HEK293 (cell line): ENCODE data around the gene OR2L5.

ENCODE experiments used
- CTCF ChIA-PET: fragments of 350-600 bp; formaldehyde crosslinking; extraction: SDS; loops from one replicate; lab custom pipeline; 2021; ENCODE audit warnings: antibody characterized with exemption; lab: Yijun Ruan, JAX
- POLR2A ChIA-PET: fragments of 300-600 bp; formaldehyde crosslinking; extraction: SDS; loops from one replicate; lab custom pipeline; 2020; ENCODE audit warnings: antibody characterized with exemption, inconsistent platforms; lab: Yijun Ruan, JAX
- H3K27ac ChIP-seq: fragments of 200-500 bp; sonication (Bioruptor generic); 2 replicates; pipeline ENCODE4 v1.5.1; 2014; ENCODE audit warnings: low read depth, low read length, control low read depth, inconsistent platforms; ENCODE audit errors: extremely low read depth
- H3K36me3 ChIP-seq, 2 experiments: fragments of 200-500 bp in 1 of 2; sonication (Bioruptor generic) in 1 of 2; 1 replicate in 1 of 2; 2 replicates in 1 of 2; pipeline ENCODE4 v1.5.1; 2014 to 2017; ENCODE audit warnings: inconsistent platforms in 2 of 2, low read length in 2 of 2; ENCODE audit not compliant: control insufficient read depth in 2 of 2, insufficient read depth in 1 of 2
- H3K4me1 ChIP-seq: fragments of 200-500 bp; sonication (Bioruptor generic); 2 replicates; pipeline ENCODE4 v1.5.1; 2014; ENCODE audit warnings: mild to moderate bottlenecking, low read length, inconsistent platforms; ENCODE audit not compliant: control insufficient read depth, insufficient read depth
- H3K4me3 ChIP-seq: 2 replicates; pipeline ENCODE4 v1.5.1; 2011; ENCODE audit warnings: low read depth, mild to moderate bottlenecking, control low read depth, low read length, moderate library complexity
- H3K9me3 ChIP-seq: fragments of 200-500 bp; sonication (Bioruptor generic); 2 replicates; pipeline ENCODE4 v1.5.1; 2014; ENCODE audit warnings: low read depth, low read length, inconsistent platforms; ENCODE audit not compliant: control insufficient read depth, insufficient read depth
- BCL11A ChIP-seq: fragments of 450-650 bp; formaldehyde crosslinking; IDR thresholded peaks from 2 replicates; pipeline ENCODE4 v1.5.1; 2016; ENCODE audit warnings: low read depth, missing biosample characterization, missing genetic modification characterization
- CTCF ChIP-seq: fragments of 450-650 bp; formaldehyde crosslinking; IDR thresholded peaks from 2 replicates; pipeline ENCODE4 v1.5.1; 2016; ENCODE audit warnings: missing biosample characterization, missing genetic modification characterization
- GLI4 ChIP-seq: fragments of 450-650 bp; formaldehyde crosslinking; IDR thresholded peaks from 2 replicates; pipeline ENCODE4 v1.5.1; 2016; ENCODE audit warnings: missing biosample characterization, missing genetic modification characterization
- GLIS2 ChIP-seq: fragments of 450-650 bp; formaldehyde crosslinking; IDR thresholded peaks from 2 replicates; pipeline ENCODE4 v1.5.1; 2016; ENCODE audit warnings: missing biosample characterization, missing genetic modification characterization
- HOXA7 ChIP-seq: sonication (generic); formaldehyde crosslinking; IDR thresholded peaks from 2 replicates; pipeline ENCODE4 v1.8.1; 2022; ENCODE audit warnings: missing genetic modification reagents, borderline replicate concordance
- MEIS1 ChIP-seq: sonication (generic); formaldehyde crosslinking; IDR thresholded peaks from 2 replicates; pipeline ENCODE4 v1.8.1; 2022; ENCODE audit warnings: missing genetic modification reagents, mild to moderate bottlenecking, borderline replicate concordance
- PRDM10 ChIP-seq: fragments of 450-650 bp; formaldehyde crosslinking; IDR thresholded peaks from 2 replicates; pipeline ENCODE4 v1.5.1; 2016; ENCODE audit warnings: missing biosample characterization, missing genetic modification characterization
- SETDB1 ChIP-seq: IDR thresholded peaks from one replicate; pipeline ENCODE4 v1.6.1; 2017; ENCODE audit warnings: mild to moderate bottlenecking, low read length, moderate library complexity, mixed read lengths; ENCODE audit not compliant: insufficient read length
- YY2 ChIP-seq: fragments of 450-650 bp; formaldehyde crosslinking; IDR thresholded peaks from 2 replicates; pipeline ENCODE4 v1.5.1; 2016; ENCODE audit warnings: missing biosample characterization, missing genetic modification characterization
- ZNF132 ChIP-seq: fragments of 450-650 bp; formaldehyde crosslinking; IDR thresholded peaks from 2 replicates; pipeline ENCODE4 v1.5.1; 2017; ENCODE audit warnings: missing biosample characterization, missing genetic modification characterization, borderline replicate concordance
- ZNF138 ChIP-seq: fragments of 450-650 bp; formaldehyde crosslinking; IDR thresholded peaks from 2 replicates; pipeline ENCODE4 v1.5.1; 2016; ENCODE audit warnings: missing biosample characterization, missing genetic modification characterization, borderline replicate concordance
- ZNF140 ChIP-seq: fragments of 450-650 bp; formaldehyde crosslinking; IDR thresholded peaks from 2 replicates; pipeline ENCODE4 v1.5.1; 2016; ENCODE audit warnings: missing biosample characterization, missing genetic modification characterization
- ZNF2 ChIP-seq: fragments of 450-650 bp; formaldehyde crosslinking; IDR thresholded peaks from 2 replicates; pipeline ENCODE4 v1.5.1; 2016; ENCODE audit warnings: missing biosample characterization, missing genetic modification characterization
- ZNF211 ChIP-seq: fragments of 450-650 bp; formaldehyde crosslinking; IDR thresholded peaks from 2 replicates; pipeline ENCODE4 v1.5.1; 2016; ENCODE audit warnings: low read depth, missing biosample characterization, missing genetic modification characterization
- ZNF214 ChIP-seq: fragments of 450-650 bp; formaldehyde crosslinking; IDR thresholded peaks from 2 replicates; pipeline ENCODE4 v1.5.1; 2017; ENCODE audit warnings: missing biosample characterization, mild to moderate bottlenecking, missing genetic modification characterization, borderline replicate concordance
- ZNF24 ChIP-seq: fragments of 450-650 bp; formaldehyde crosslinking; IDR thresholded peaks from 2 replicates; pipeline ENCODE4 v1.5.1; 2016; ENCODE audit warnings: missing biosample characterization, missing genetic modification characterization
- ZNF311 ChIP-seq: fragments of 450-650 bp; formaldehyde crosslinking; IDR thresholded peaks from 2 replicates; pipeline ENCODE4 v1.5.1; 2017; ENCODE audit warnings: missing biosample characterization, missing genetic modification characterization, borderline replicate concordance
- ZNF398 ChIP-seq: fragments of 450-650 bp; formaldehyde crosslinking; IDR thresholded peaks from 2 replicates; pipeline ENCODE4 v1.5.1; 2017; ENCODE audit warnings: missing biosample characterization, missing genetic modification characterization
- ZNF404 ChIP-seq: fragments of 450-650 bp; formaldehyde crosslinking; IDR thresholded peaks from 2 replicates; pipeline ENCODE4 v1.5.1; 2017; ENCODE audit warnings: missing biosample characterization, missing genetic modification characterization
- ZNF473 ChIP-seq: fragments of 450-650 bp; formaldehyde crosslinking; IDR thresholded peaks from 2 replicates; pipeline ENCODE4 v1.5.1; 2017; ENCODE audit warnings: missing biosample characterization, missing genetic modification characterization
- ZNF530 ChIP-seq: fragments of 450-650 bp; formaldehyde crosslinking; IDR thresholded peaks from 2 replicates; pipeline ENCODE4 v1.5.1; 2016; ENCODE audit warnings: low read depth, missing biosample characterization, missing genetic modification characterization
- ZNF558 ChIP-seq: fragments of 450-650 bp; formaldehyde crosslinking; IDR thresholded peaks from 2 replicates; pipeline ENCODE4 v1.5.1; 2016; ENCODE audit warnings: missing biosample characterization, missing genetic modification characterization
- ZNF571 ChIP-seq: fragments of 450-650 bp; formaldehyde crosslinking; IDR thresholded peaks from 2 replicates; pipeline ENCODE4 v1.5.0; 2017; ENCODE audit warnings: missing biosample characterization, missing genetic modification characterization
- ZNF610 ChIP-seq: fragments of 450-650 bp; formaldehyde crosslinking; IDR thresholded peaks from 2 replicates; pipeline ENCODE4 v1.5.1; 2016; ENCODE audit warnings: missing biosample characterization, missing genetic modification characterization, borderline replicate concordance
- ZNF621 ChIP-seq: fragments of 450-650 bp; formaldehyde crosslinking; IDR thresholded peaks from 2 replicates; pipeline ENCODE4 v1.5.1; 2017; ENCODE audit warnings: missing biosample characterization, missing genetic modification characterization
- ZNF639 ChIP-seq: fragments of 450-650 bp; formaldehyde crosslinking; IDR thresholded peaks from 2 replicates; pipeline ENCODE4 v1.5.1; 2016; ENCODE audit warnings: missing biosample characterization, missing genetic modification characterization
- ZNF792 ChIP-seq: fragments of 450-650 bp; formaldehyde crosslinking; IDR thresholded peaks from 2 replicates; pipeline ENCODE4 v1.5.1; 2016; ENCODE audit warnings: missing biosample characterization, missing genetic modification characterization
- ZSCAN30 ChIP-seq: fragments of 450-650 bp; IDR thresholded peaks from 2 replicates; pipeline ENCODE4 v1.5.1; 2018; ENCODE audit warnings: missing biosample characterization, mild to moderate bottlenecking, missing genetic modification characterization, moderate library complexity

Gene OR2L5

GRCh38 chr1:247992986-247993385 lies 20.5 kb upstream of the OR2L5 start (continued):
- TF ChIP-seq ZNF639 (tag by site-specific recombination) (no peak), CTCF (tag by site-specific recombination) (no peak), ZNF211 (tag by site-specific recombination) (no peak)

GRCh38 chr1:247998811-247999210 lies 14.6 kb upstream of the OR2L5 start:
- ChIA-PET CTCF (no interaction called here), POLR2A (no interaction called here)
- H3K36me3 ChIP-seq: no peaks in the 10 kb centered on the region
- no peak overlapping the region for H3K4me3 ChIP-seq
- H3K27ac ChIP-seq: no peak overlapping the region
- H3K4me1 ChIP-seq: no peaks in the 10 kb centered on the region
- TF ChIP-seq ZNF2 (tag by site-specific recombination) (no peak), ZNF398 (no peak), HOXA7 (CRISPR knock-in tag) (no peak), ZNF621 (tag by site-specific recombination) (no peak), ZNF610 (tag by site-specific recombination) (no peak), ZNF140 (no peak), ZNF530 (tag by site-specific recombination) (no peak), PRDM10 (no peak), ZNF792 (tag by site-specific recombination) (no peak), ZNF24 (no peak)
- TF ChIP-seq, all 188 proteins: peak for 0
- no peaks in the 10 kb centered on the region for H3K9me3 ChIP-seq

GRCh38 chr1:248000169-248000568 lies 13.3 kb upstream of the OR2L5 start:
- no peak overlapping the region for H3K4me3 ChIP-seq
- ChIA-PET POLR2A (no interaction called here), CTCF (no interaction called here)
- H3K36me3 ChIP-seq: no peaks in the 10 kb centered on the region
- H3K4me1 ChIP-seq: no peaks in the 10 kb centered on the region
- no peaks in the 10 kb centered on the region for H3K9me3 ChIP-seq
- no peak overlapping the region for H3K27ac ChIP-seq
- no peak for TF ChIP-seq ZNF138
- no peak for TF ChIP-seq YY2 (tag by site-specific recombination)
- no peak for TF ChIP-seq ZNF404
- no peak for TF ChIP-seq BCL11A (tag by site-specific recombination)
- no peak for TF ChIP-seq SETDB1
- TF ChIP-seq ZNF558 (tag by site-specific recombination): no peak
- TF ChIP-seq ZNF792 (tag by site-specific recombination): no peak
- no peak for TF ChIP-seq ZNF473 (tag by site-specific recombination)
- no peak for TF ChIP-seq MEIS1
- no peak for TF ChIP-seq GLIS2
- no peak for TF ChIP-seq ZNF571 (tag by site-specific recombination)
- no peak for TF ChIP-seq GLI4 (tag by site-specific recombination)
- TF ChIP-seq ZNF132 (tag by site-specific recombination): no peak
- no peak for TF ChIP-seq ZNF311 (tag by site-specific recombination)
- TF ChIP-seq ZNF214 (tag by site-specific recombination): no peak
- TF ChIP-seq ZSCAN30 (tag by site-specific recombination): no peak
